HG02973 (cell line): ENCODE results near the gene BAIAP2L1.

Source experiments
- ATAC-seq: cut with Tn5 transposase; IDR thresholded peaks from one replicate; pipeline ENCODE4 v1.9.1; 2021; ENCODE audit warnings: moderate library complexity; ENCODE audit not compliant: unreplicated experiment

Gene BAIAP2L1

GRCh38 chr7:98296833-98297232 lies 104.1 kb downstream of the BAIAP2L1 start:
- no peak for ATAC-seq

GRCh38 chr7:98295467-98296192 lies 105.3 kb downstream of the BAIAP2L1 start:
- no peak for ATAC-seq

GRCh38 chr7:98294798-98295382 lies 106.0 kb downstream of the BAIAP2L1 start:
- peak; percentile 53 for ATAC-seq

GRCh38 chr7:98294326-98294725 lies 106.6 kb downstream of the BAIAP2L1 start:
- ATAC-seq, result no peak

- no peak for ATAC-seq
Observed at GRCh38 chr7:98293746-98294145, 107.1 kb downstream of the BAIAP2L1 start.

GRCh38 chr7:98293265-98293664 lies 107.6 kb downstream of the BAIAP2L1 start:
- ATAC-seq, result no peak

GRCh38 chr7:98291717-98292116 lies 109.2 kb downstream of the BAIAP2L1 start:
- no peak for ATAC-seq

GRCh38 chr7:98289333-98289875 lies 111.5 kb downstream of the BAIAP2L1 start:
- ATAC-seq, result no peak

GRCh38 chr7:98288064-98288823 lies 112.6 kb downstream of the BAIAP2L1 start:
- no peak for ATAC-seq

GRCh38 chr7:98287486-98287959 lies 113.4 kb downstream of the BAIAP2L1 start:
- no peak for ATAC-seq

GRCh38 chr7:98286701-98287485 lies 114.0 kb downstream of the BAIAP2L1 start:
- no peak for ATAC-seq

- ATAC-seq, result no peak
Observed at GRCh38 chr7:98286093-98286539, 114.8 kb downstream of the BAIAP2L1 start.

GRCh38 chr7:98285157-98286092 lies 115.5 kb downstream of the BAIAP2L1 start:
- ATAC-seq, result no peak

GRCh38 chr7:98284335-98285036 lies 116.4 kb downstream of the BAIAP2L1 start:
- no peak for ATAC-seq

GRCh38 chr7:98283887-98284222 lies 117.0 kb downstream of the BAIAP2L1 start:
- ATAC-seq, result no peak

- ATAC-seq, result no peak
Observed at GRCh38 chr7:98283127-98283886, 117.6 kb downstream of the BAIAP2L1 start.

- no peak for ATAC-seq
Observed at GRCh38 chr7:98282703-98283102, 118.2 kb downstream of the BAIAP2L1 start.
